Dedifferentiated amniotic fluid mesenchymal stem cell (primary cell): Measurements from ENCODE around the gene SERPINB1.
"Not testable (repeated sequence)": the region's sequence is repeated elsewhere in the genome, so short reads cannot be mapped to it uniquely, and the experiment has no call there.

ENCODE experiments used
- DNase-seq: peaks from one replicate; pipeline ENCODE4 v3.0.0-alpha.2; 2016; ENCODE audit errors: extremely low spot score

SERPINB1 gene

GRCh38 chr6:2866171-2866846 is 24.6 kb upstream of the SERPINB1 start:
- no peak for DNase-seq

DNA sequence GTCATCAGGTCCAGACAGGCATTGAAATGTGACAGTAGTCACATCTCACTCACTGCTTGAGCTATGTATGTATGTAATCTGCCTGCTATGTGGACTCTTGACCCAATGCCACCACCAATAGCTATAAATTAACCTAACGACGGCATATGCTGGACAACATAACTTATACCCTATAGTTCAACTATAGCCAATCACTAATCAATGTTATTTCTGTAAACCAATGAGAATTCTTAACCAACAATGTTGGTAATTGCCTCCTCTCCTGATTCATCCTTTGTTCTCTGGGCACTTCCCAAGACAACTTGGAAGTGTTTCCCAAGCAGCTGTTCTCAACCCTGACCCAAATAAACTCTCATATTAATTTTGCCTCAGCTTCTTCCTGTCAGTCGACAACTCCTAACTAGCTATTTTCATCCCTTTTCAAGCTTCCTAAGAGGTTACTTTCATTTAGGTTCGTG is 24.1 kb upstream of the SERPINB1 start:
- DNase-seq: no peak

- DNase-seq: no peak
Measured at GRCh38 chr6:2865270-2865669, 23.6 kb upstream of the SERPINB1 start.

DNA sequence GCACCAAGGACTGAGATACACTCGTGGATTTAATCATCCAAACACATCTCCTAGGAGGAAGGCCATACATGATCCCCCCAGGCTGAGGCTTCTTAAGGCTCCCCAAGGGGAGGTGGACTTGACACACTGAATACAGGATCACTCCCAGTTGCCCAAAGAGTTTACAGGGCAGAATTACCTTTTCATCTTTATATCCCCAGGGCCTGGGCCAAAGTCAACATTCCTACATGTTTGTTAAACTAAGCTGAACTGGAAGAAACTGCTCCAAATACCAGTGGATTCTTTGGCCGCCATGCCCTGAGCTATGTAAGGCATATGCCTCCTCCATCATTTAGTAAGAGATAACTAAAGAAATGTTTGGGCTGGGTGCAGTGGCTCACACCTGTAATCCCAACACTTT is 22.2 kb upstream of the SERPINB1 start:
- DNase-seq: no peak

GRCh38 chr6:2862712-2863181 is 21.1 kb upstream of the SERPINB1 start:
- no peak for DNase-seq

DNA sequence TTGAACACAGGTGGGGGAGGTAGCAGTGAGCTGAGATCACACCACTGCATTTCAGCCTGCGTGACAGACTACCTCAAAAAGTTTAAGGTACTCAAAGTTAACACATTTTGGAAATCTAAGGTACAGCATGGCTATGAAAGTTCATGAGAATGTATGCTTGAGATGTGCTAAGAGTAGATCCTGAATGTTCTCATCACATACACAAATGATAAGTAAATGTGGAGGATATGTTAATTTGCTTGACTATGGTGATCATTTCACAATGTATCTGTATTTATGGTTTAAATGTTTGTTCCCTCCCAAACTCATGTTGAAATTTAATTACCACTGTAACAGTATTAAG is 20.1 kb upstream of the SERPINB1 start:
- DNase-seq: no peak

DNA sequence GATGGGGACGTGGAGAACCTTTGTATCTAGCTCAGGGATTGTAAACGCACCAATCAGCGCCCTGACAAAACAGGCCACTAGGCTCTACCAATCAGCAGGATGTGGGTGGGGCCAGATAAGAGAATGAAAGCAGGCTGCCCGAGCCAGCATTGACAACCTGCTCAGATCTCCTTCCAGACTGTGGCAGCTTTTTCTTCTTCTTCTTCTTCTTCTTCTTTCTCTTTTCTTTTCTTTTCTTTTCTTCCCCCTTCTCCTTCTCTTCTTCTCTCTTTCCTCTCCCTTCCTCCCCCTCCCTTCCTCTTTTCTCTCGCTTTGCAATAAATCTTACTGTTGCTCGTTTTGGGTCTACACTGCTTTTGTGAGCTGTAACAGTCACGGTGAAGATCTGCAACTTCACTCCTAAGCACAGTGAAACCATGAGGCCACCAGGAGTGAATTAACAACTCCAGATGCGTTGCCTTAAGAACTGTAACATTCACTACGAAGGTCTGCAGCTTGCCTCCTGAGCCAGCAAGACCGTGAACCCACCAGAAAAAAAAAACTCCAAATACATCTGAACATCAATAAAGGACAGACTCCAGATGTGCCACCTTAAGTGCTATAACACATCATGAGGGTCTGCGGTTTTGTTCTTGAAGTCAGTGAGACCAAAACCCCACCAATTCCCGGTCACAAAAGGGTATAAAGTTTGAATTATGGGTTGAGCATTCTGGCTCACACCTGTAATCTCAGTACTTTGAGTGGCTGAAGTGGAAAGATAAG is 19.6 kb upstream of the SERPINB1 start:
- DNase-seq: no peak

DNA sequence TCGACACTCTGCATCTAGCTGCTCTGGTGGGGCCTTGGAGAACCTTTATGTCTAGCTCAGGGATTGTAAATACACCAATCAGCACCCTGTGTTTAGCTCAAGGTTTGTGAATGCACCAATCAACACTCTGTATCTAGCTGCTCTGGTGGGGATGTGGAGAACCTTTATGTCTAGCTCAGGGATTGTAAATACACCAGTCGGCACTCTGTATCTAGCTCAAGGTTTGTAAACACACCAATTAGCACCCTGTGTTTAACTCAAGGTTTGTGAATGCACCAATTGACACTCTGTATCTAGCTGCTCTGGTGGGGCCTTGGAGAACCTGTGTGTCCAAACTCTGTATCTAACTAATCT is 19.0 kb upstream of the SERPINB1 start:
- not testable (repeated sequence) for DNase-seq

DNA sequence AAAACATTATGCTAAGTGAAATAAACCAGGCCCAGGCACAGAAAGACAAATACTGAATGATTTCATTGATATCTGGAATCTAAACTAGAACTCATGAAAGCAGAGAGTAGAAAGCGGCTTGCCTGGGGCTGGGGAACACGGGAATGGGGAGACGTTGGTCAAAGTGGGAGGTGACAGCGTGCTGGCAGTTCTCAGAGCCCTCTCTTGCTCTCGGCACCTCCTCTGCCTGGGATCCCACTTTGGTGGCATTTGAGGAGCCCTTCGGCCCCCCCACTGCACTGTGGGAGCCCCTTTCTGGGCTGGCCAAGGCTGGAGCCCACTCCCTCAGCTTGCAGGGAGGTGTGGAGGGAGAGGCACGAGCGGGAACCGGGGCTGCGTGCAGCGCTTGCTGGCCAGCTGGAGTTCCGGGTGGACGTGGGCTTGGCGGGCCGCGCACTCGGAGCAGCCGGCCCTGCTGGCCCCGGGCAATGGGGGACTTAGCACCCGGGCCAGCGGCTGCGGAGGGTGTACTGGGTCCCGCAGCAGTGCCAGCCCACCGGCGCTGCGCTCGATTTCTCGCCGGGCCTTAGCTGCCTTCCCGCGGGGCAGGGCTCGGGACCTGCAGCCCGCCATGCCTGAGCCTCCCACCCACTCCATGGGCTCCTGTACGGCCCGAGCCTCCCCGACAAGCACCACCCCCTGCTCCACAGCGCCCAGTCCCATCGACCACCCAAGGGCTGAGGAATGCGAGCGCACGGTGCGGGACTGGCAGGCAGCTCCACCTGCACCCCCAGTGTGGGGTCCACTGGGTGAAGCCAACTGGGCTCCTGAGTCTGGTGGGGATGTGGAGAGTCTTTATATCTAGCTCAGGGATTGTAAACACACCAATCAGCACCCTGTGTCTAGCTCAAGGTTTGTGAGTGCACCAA is 18.4 kb upstream of the SERPINB1 start:
- not testable (repeated sequence) for DNase-seq

- no peak for DNase-seq
Measured at GRCh38 chr6:2859185-2859700, 17.6 kb upstream of the SERPINB1 start.

GRCh38 chr6:2857580-2858337 is 16.1 kb upstream of the SERPINB1 start:
- no peak for DNase-seq

- DNase-seq: no peak
Measured at GRCh38 chr6:2857185-2857579, 15.5 kb upstream of the SERPINB1 start.

- DNase-seq: no peak
Measured at GRCh38 chr6:2855061-2855519, 13.4 kb upstream of the SERPINB1 start.

DNA sequence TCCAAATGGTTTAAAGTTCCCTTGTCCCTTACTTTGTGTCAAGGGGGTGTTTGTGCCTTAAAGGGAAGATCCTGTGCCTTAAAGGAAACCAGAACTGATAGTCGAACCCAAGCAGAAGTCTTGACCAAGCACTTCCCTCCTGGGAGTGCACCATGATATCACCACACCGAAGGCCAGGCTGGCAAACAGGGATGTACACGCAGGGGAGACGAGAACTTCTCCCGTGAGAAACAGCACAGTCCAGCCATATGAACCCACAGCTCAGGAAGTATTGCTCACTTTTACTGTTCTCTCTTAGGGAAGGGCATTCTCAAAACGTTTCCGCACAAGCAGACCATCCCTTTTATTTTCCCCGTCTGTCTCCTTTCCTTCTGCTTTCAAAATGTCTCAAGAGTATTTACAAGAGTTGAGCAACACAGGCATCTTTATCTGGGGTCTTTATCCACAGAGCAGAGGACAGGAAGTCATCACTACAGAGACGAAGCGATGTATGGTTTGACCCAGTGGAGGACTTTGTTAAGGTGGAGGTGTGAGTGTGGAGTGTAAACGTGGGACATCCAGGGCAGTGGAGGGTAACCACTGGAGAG is 12.8 kb upstream of the SERPINB1 start:
- DNase-seq: no peak

DNA sequence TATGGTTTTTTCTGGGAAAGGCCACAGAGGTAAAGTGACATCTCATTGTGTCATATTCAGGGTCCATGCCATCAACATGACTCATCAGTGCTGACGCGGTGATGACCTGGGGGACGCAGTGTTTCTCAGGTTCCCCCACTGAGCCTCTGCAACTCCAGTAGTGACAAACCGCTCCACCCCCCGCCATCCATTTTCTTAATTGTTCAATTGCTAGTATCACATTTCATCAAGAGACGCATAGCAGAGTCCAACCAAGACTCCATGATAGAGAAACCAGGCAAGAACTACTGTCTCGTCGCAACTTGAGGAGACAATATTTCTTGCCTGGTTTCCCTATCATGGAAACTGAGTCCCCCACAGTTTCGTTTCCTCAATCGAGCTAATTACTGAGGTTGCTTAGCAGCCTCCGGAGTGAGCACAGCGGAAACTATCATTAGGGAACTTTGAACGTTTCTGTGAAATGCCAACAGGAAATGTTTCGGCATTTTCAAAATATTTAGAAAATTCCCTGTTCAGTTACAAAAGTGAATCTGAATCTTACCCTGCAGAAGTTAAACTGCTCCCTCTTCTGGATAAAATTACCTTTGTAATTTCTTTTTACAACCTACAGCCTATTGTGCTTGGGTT is 12.2 kb upstream of the SERPINB1 start:
- peak; percentile 66 for DNase-seq

- not testable (repeated sequence) for DNase-seq
Measured at GRCh38 chr6:2853378-2853768, 11.7 kb upstream of the SERPINB1 start.

DNA sequence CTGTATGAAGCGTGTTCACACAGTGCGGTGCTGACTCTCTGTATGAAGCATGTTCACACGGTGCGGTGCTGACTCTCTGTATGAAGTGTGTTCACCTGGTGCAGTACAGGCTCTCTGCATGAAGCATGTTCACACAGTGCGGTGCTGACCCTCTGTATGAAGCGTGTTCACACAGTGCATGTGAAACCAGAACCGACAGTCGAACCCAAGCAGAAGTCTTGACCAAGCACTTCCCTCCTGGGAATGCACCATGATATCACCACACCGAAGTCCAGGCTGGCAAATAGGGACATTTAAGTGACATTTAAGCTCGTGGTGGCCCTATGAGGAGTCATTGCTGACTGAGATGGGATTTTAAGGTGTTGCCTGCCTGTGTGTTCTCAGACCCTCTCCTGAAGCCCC is 11.3 kb upstream of the SERPINB1 start:
- DNase-seq: no peak

GRCh38 chr6:2852514-2852855 is 10.8 kb upstream of the SERPINB1 start:
- no peak for DNase-seq

GRCh38 chr6:2851727-2852513 is 10.3 kb upstream of the SERPINB1 start:
- no peak for DNase-seq
